Stimulated activated CD4-positive, alpha-beta T cell treated with anti-CD3 and anti-CD28 coated beads, Interleukin-1b, Interleukin-23, amount 100 ng/mL, for 48 hours (primary cell): Measurements from ENCODE around the gene ZXDB.
"Not testable (repeated sequence)": the region's sequence is repeated elsewhere in the genome, so short reads cannot be mapped to it uniquely, and the experiment has no call there.

Source experiments
- DNase-seq: peaks from one replicate; pipeline ENCODE4 v3.0.0-alpha.2; 2020

ZXDB gene

GRCh38 chrX:57591284-57592159 lies at the start of gene ZXDB:
Gene ZXDB (plus strand): TSS chrX:57592011. CDS start chrX:57592049, 38 bp downstream.
- not testable (repeated sequence) for DNase-seq

- no peak for DNase-seq
Measured at GRCh38 chrX:57565198-57565597, 26.6 kb upstream of the ZXDB start.

- DNase-seq, result no peak
Measured at GRCh38 chrX:57573754-57574153, 18.1 kb upstream of the ZXDB start.

GRCh38 chrX:57582948-57583347 lies 8.9 kb upstream of the ZXDB start:
- DNase-seq, result not testable (repeated sequence)

GRCh38 chrX:57583477-57583876 lies 8.3 kb upstream of the ZXDB start:
- no peak for DNase-seq

- no peak for DNase-seq
Measured at GRCh38 chrX:57586360-57586759, 5.5 kb upstream of the ZXDB start.

- DNase-seq, result no peak
Measured at GRCh38 chrX:57587062-57587461, 4.7 kb upstream of the ZXDB start.

GRCh38 chrX:57587607-57588006 lies 4.2 kb upstream of the ZXDB start:
- DNase-seq, result no peak

- DNase-seq, result not testable (repeated sequence)
Measured at GRCh38 chrX:57592160-57592893, 516 bp downstream of the ZXDB start.

- not testable (repeated sequence) for DNase-seq
Measured at GRCh38 chrX:57592894-57593215, 1.0 kb downstream of the ZXDB start.

GRCh38 chrX:57595381-57595811 lies 3.6 kb downstream of the ZXDB start:
- no peak for DNase-seq

- DNase-seq, result no peak
Measured at GRCh38 chrX:57596109-57596508, 4.3 kb downstream of the ZXDB start.

- DNase-seq, result no peak
Measured at GRCh38 chrX:57596516-57596915, 4.7 kb downstream of the ZXDB start.

- DNase-seq, result no peak
Measured at GRCh38 chrX:57607295-57608187, 15.7 kb downstream of the ZXDB start.

GRCh38 chrX:57613351-57613750 lies 21.5 kb downstream of the ZXDB start:
- not testable (repeated sequence) for DNase-seq

- not testable (repeated sequence) for DNase-seq
Measured at GRCh38 chrX:57629438-57629837, 37.6 kb downstream of the ZXDB start.

GRCh38 chrX:57640674-57641016 lies 48.8 kb downstream of the ZXDB start:
- no peak for DNase-seq

GRCh38 chrX:57641338-57641737 lies 49.5 kb downstream of the ZXDB start:
- no peak for DNase-seq

GRCh38 chrX:57643698-57644097 lies 51.9 kb downstream of the ZXDB start:
- DNase-seq, result no peak

GRCh38 chrX:57647020-57647419 lies 55.2 kb downstream of the ZXDB start:
- no peak for DNase-seq
